Measurements from ENCODE around the gene APOL3.
"Not testable (repeated sequence)": the region's sequence is repeated elsewhere in the genome, so short reads cannot be mapped to it uniquely, and the experiment has no call there.

APOL3 gene

DNA sequence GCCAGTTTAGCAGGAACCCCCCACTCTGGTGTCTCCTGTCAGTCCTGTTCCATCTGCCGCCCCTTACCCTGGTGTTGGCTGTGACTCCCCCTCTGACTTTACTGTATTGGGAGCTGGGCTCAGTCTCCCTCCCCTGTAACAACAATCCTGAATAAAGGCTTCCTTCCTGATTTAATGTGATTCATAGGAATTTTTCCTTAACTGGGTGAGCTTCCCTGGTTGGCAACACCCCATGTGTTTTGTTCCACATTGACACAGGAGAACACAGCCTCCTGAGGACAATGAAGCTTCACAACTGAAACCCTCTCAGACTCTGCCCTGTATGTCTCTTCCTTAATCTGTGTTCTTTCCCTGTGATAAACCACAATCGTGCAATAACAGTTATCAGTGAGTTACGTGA is 32.6 kb upstream of the APOL3 start:
- H3K9me3 ChIP-seq (ENCODE audit: control insufficient read depth in 2 of 2, low read length in 2 of 2): no peaks in the 10 kb centered on the region
- H3K27ac ChIP-seq (ENCODE audit: low read length): no peak overlapping the region
- H3K27me3 ChIP-seq (ENCODE audit: control insufficient read depth in 1 of 2, insufficient read depth in 2 of 2, low read length in 2 of 2): no peaks in the 10 kb centered on the region
- peaks cover 23% of the 10 kb centered on the region for H3K4me1 ChIP-seq (ENCODE audit: control insufficient read depth, insufficient read depth, low read length)
- H3K4me3 ChIP-seq (ENCODE audit: low read length in 2 of 2): no peak overlapping the region
- H3K9ac ChIP-seq (ENCODE audit: low read length in 2 of 2): no peak overlapping the region
- no peaks in the 10 kb centered on the region for H3K36me3 ChIP-seq (ENCODE audit: control insufficient read depth in 2 of 2, insufficient read depth in 2 of 2, low read length in 2 of 2)

DNA sequence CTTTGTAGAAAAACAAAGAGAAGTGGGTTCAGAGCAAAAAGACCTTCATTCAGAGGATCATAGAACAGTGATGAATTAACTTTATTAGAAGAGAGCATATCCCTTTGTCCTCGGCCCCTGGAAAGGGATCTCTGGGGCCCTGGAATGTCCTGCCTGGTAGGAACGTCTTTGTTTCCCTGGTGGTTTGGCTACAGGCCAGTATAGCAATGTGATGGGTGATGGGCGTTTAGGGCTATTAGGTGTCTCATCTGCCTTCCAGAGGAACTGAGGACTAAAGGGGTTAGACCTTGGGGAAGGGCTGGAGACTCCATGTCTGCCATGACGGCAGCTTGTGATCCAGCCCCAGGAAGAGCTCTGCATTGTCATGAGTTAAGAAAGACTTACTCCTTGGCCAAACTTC is 32.0 kb upstream of the APOL3 start:
- H3K4me3 ChIP-seq (ENCODE audit: low read length in 2 of 2): no peak overlapping the region
- no peak overlapping the region for H3K9ac ChIP-seq (ENCODE audit: low read length in 2 of 2)
- H3K36me3 ChIP-seq (ENCODE audit: control insufficient read depth in 2 of 2, insufficient read depth in 2 of 2, low read length in 2 of 2): no peaks in the 10 kb centered on the region
- H3K9me3 ChIP-seq (ENCODE audit: control insufficient read depth in 2 of 2, low read length in 2 of 2): no peaks in the 10 kb centered on the region
- no peaks in the 10 kb centered on the region for H3K27me3 ChIP-seq (ENCODE audit: control insufficient read depth in 1 of 2, insufficient read depth in 2 of 2, low read length in 2 of 2)
- H3K27ac ChIP-seq (ENCODE audit: low read length): no peak overlapping the region
- H3K4me1 ChIP-seq (ENCODE audit: control insufficient read depth, insufficient read depth, low read length): peaks cover 19% of the 10 kb centered on the region

DNA sequence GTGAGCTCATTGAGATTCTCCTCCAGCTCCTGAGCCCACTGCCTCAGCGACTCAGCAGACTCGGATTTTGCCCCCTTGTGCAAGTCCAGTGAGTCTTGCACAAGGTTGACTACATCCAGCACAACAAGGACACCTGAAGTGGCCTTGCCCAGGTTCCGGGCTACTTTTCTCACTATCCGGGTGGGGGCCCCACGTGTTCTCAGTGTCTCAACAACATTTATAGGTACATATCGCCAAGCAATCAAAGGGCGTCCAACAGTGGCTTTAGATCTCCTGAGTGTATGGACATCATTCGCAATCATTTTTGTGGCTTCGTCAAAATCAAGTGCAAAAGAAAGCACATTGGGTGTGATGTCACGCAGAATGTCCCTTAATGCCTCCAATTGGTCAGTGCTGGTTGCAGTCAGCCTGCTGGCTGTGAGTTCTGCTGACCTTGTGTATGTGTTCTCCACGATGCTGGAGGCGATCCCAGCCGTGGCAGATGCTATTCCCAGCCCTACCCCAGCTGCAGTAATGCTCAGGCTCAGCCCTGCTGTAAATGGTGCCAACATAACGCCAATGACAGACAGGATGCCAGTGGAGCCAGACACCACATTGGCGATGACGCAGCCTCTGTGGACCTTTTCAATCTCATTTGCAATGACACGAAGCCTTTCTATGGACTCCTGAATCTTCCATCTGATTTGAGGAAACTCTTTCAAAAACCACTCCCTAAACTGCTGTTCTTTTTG is 30.7 kb upstream of the APOL3 start:
- Histone ChIP-seq H3K4me3 (ENCODE audit: low read length in 2 of 2) (no peak overlapping the region), H3K36me3 (ENCODE audit: control insufficient read depth in 2 of 2, insufficient read depth in 2 of 2, low read length in 2 of 2) (no peaks in the 10 kb centered on the region), H3K27ac (ENCODE audit: low read length) (peak overlapping the region; percentile 71), H3K9ac (ENCODE audit: low read length in 2 of 2) (no peak overlapping the region), H3K4me1 (ENCODE audit: control insufficient read depth, insufficient read depth, low read length) (peaks cover 15% of the 10 kb centered on the region), H3K27me3 (ENCODE audit: control insufficient read depth in 1 of 2, insufficient read depth in 2 of 2, low read length in 2 of 2) (no peaks in the 10 kb centered on the region), H3K9me3 (ENCODE audit: control insufficient read depth in 2 of 2, low read length in 2 of 2) (no peaks in the 10 kb centered on the region)

GRCh38 chr22:36187862-36188261 is 27.3 kb upstream of the APOL3 start:
- H3K4me1 ChIP-seq (ENCODE audit: control insufficient read depth, insufficient read depth, low read length): peaks cover 15% of the 10 kb centered on the region
- H3K36me3 ChIP-seq (ENCODE audit: control insufficient read depth in 2 of 2, insufficient read depth in 2 of 2, low read length in 2 of 2); H3K9me3 ChIP-seq (ENCODE audit: control insufficient read depth in 2 of 2, low read length in 2 of 2); H3K9ac ChIP-seq (ENCODE audit: low read length in 2 of 2); H3K4me3 ChIP-seq (ENCODE audit: low read length in 2 of 2); H3K27me3 ChIP-seq (ENCODE audit: control insufficient read depth in 1 of 2, insufficient read depth in 2 of 2, low read length in 2 of 2); H3K27ac ChIP-seq (ENCODE audit: low read length): not testable (repeated sequence)

GRCh38 chr22:36185828-36186624 is 25.5 kb upstream of the APOL3 start:
- Histone ChIP-seq H3K4me1 (ENCODE audit: control insufficient read depth, insufficient read depth, low read length) (peaks cover 10% of the 10 kb centered on the region), H3K27me3 (ENCODE audit: control insufficient read depth in 1 of 2, insufficient read depth in 2 of 2, low read length in 2 of 2) (no peaks in the 10 kb centered on the region), H3K27ac (ENCODE audit: low read length) (no peak overlapping the region), H3K9me3 (ENCODE audit: control insufficient read depth in 2 of 2, low read length in 2 of 2) (no peaks in the 10 kb centered on the region), H3K4me3 (ENCODE audit: low read length in 2 of 2) (no peak overlapping the region), H3K9ac (ENCODE audit: low read length in 2 of 2) (no peak overlapping the region), H3K36me3 (ENCODE audit: control insufficient read depth in 2 of 2, insufficient read depth in 2 of 2, low read length in 2 of 2) (no peaks in the 10 kb centered on the region)

DNA sequence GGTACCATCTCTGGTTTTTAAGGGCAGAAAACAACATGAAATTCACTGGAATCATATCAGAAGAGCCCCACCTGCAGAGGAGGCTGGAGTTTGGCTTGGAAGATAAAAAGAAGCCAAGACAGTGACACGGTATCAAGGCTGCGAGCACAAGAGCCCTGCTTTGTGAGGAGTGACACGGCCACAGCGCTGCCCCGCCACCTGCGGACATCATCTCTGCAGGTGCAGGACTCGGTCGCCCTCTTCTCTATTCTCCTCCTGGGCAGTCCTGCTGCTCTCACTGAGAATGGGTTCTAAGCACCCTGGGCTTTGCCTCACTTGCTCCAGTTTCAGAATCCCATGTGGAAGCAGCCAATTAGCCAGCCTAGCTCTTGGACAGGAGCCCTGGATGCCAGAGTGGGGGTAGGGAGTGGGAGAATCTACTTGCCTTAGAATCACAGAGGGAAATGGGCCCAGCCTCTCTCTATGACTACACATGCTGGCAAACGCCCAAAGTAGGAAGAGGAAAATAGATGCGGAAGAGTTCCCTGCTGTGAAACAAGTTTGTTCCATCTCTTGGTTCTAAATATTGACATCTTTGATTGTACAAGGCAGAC is 24.0 kb upstream of the APOL3 start:
- no peak overlapping the region for H3K4me3 ChIP-seq (ENCODE audit: low read length in 2 of 2)
- no peaks in the 10 kb centered on the region for H3K36me3 ChIP-seq (ENCODE audit: control insufficient read depth in 2 of 2, insufficient read depth in 2 of 2, low read length in 2 of 2)
- no peak overlapping the region for H3K9ac ChIP-seq (ENCODE audit: low read length in 2 of 2)
- H3K4me1 ChIP-seq (ENCODE audit: control insufficient read depth, insufficient read depth, low read length): peaks cover 8% of the 10 kb centered on the region
- H3K9me3 ChIP-seq (ENCODE audit: control insufficient read depth in 2 of 2, low read length in 2 of 2): no peaks in the 10 kb centered on the region
- H3K27ac ChIP-seq (ENCODE audit: low read length): no peak overlapping the region
- H3K27me3 ChIP-seq (ENCODE audit: control insufficient read depth in 1 of 2, insufficient read depth in 2 of 2, low read length in 2 of 2): no peaks in the 10 kb centered on the region

- Histone ChIP-seq H3K9ac (ENCODE audit: low read length in 2 of 2) (no peak overlapping the region), H3K4me1 (ENCODE audit: control insufficient read depth, insufficient read depth, low read length) (peaks cover 8% of the 10 kb centered on the region), H3K27ac (ENCODE audit: low read length) (no peak overlapping the region), H3K27me3 (ENCODE audit: control insufficient read depth in 1 of 2, insufficient read depth in 2 of 2, low read length in 2 of 2) (no peaks in the 10 kb centered on the region), H3K36me3 (ENCODE audit: control insufficient read depth in 2 of 2, insufficient read depth in 2 of 2, low read length in 2 of 2) (no peaks in the 10 kb centered on the region), H3K4me3 (ENCODE audit: low read length in 2 of 2) (no peak overlapping the region), H3K9me3 (ENCODE audit: control insufficient read depth in 2 of 2, low read length in 2 of 2) (no peaks in the 10 kb centered on the region)
Measured at GRCh38 chr22:36183446-36183845, 22.9 kb upstream of the APOL3 start.

DNA sequence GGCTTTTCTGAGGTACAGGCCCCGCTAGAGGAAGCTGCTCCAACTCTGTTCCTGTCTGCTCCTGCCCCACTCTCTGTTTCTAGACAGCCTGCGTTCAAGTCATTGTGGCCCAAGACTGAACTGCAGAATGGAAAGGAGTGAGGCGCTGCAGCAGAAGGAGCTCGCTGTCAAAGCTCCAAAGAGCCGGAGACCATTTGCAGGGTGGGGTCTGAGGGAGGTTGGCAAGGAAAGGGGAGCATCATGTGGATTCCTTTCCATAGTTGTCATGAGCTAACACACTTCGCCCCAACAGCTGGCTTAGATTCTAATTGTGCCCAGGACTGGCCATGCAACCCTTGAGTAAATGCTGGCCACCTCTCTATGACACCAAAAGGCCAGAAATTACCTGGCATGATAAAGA is 22.3 kb upstream of the APOL3 start:
- H3K4me3 ChIP-seq (ENCODE audit: low read length in 2 of 2): no peak overlapping the region
- no peak overlapping the region for H3K27ac ChIP-seq (ENCODE audit: low read length)
- peaks cover 8% of the 10 kb centered on the region for H3K4me1 ChIP-seq (ENCODE audit: control insufficient read depth, insufficient read depth, low read length)
- H3K9ac ChIP-seq (ENCODE audit: low read length in 2 of 2): no peak overlapping the region
- H3K36me3 ChIP-seq (ENCODE audit: control insufficient read depth in 2 of 2, insufficient read depth in 2 of 2, low read length in 2 of 2): no peaks in the 10 kb centered on the region
- no peaks in the 10 kb centered on the region for H3K27me3 ChIP-seq (ENCODE audit: control insufficient read depth in 1 of 2, insufficient read depth in 2 of 2, low read length in 2 of 2)
- no peaks in the 10 kb centered on the region for H3K9me3 ChIP-seq (ENCODE audit: control insufficient read depth in 2 of 2, low read length in 2 of 2)

DNA sequence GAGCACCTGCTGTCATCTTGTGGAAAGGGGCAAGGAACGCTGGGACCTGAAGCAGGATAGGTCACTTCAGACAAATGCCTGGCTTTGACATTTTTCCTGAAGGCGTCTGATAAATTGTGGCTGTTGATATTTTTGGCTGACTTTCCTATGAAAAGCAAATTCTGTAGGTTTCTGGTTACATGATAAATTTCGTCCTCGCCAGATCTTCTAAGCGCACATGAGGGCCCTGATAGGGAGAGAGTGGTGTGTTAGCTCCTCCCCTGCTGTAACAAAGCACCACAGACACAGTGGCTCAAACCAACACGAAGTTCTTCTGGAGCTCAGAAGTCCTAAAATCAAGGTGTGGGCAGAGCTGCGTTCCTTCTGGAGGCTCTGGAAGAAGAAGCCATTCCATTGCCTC is 21.5 kb upstream of the APOL3 start:
- Histone ChIP-seq H3K4me1 (ENCODE audit: control insufficient read depth, insufficient read depth, low read length) (peaks cover 8% of the 10 kb centered on the region), H3K9ac (ENCODE audit: low read length in 2 of 2) (no peak overlapping the region), H3K4me3 (ENCODE audit: low read length in 2 of 2) (no peak overlapping the region), H3K27me3 (ENCODE audit: control insufficient read depth in 1 of 2, insufficient read depth in 2 of 2, low read length in 2 of 2) (no peaks in the 10 kb centered on the region), H3K27ac (ENCODE audit: low read length) (no peak overlapping the region), H3K9me3 (ENCODE audit: control insufficient read depth in 2 of 2, low read length in 2 of 2) (no peaks in the 10 kb centered on the region), H3K36me3 (ENCODE audit: control insufficient read depth in 2 of 2, insufficient read depth in 2 of 2, low read length in 2 of 2) (no peaks in the 10 kb centered on the region)

DNA sequence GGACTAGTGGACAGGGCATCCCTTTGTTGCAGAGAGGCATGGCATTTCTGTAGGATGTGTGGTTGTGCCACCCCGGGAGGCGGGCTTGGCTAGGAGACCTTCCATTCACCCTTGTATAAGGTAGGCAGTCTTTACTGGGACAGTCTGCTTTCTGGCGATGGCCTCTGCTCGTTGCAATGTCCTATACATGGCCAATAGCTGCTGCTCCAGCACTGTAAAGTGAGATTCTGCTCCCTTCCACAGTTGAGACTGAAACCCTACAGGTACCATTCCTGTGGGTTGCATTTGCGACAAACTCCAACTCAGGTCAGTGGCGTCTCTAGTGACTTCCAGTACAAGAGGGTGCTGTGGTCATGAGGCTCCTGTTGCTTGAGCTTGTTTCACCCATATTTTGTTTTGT is 20.4 kb upstream of the APOL3 start:
- Histone ChIP-seq H3K27me3 (ENCODE audit: control insufficient read depth in 1 of 2, insufficient read depth in 2 of 2, low read length in 2 of 2) (no peaks in the 10 kb centered on the region), H3K27ac (ENCODE audit: low read length) (no peak overlapping the region), H3K4me1 (ENCODE audit: control insufficient read depth, insufficient read depth, low read length) (peaks cover 8% of the 10 kb centered on the region), H3K36me3 (ENCODE audit: control insufficient read depth in 2 of 2, insufficient read depth in 2 of 2, low read length in 2 of 2) (no peaks in the 10 kb centered on the region), H3K9me3 (ENCODE audit: control insufficient read depth in 2 of 2, low read length in 2 of 2) (no peaks in the 10 kb centered on the region), H3K9ac (ENCODE audit: low read length in 2 of 2) (no peak overlapping the region), H3K4me3 (ENCODE audit: low read length in 2 of 2) (no peak overlapping the region)

Data from stomach smooth muscle (tissue), 2 donors.